Tibial nerve (tissue), 4 donors: ENCODE results near the gene PPP1R15B.

Experiments used
- EP300 ChIP-seq, 2 donors: sonication (generic); formaldehyde crosslinking; IDR thresholded peaks; one replicate each; pipeline ENCODE4 v1.6.1; 2017; ENCODE audit warnings: antibody characterized with exemption in 2 of 2, mild to moderate bottlenecking in 1 of 2
- POLR2A ChIP-seq, 2 donors: fragments of 450-650 bp; IDR thresholded peaks; one replicate each; pipeline ENCODE4 v1.6.1; 2017; ENCODE audit warnings: antibody characterized with exemption in 2 of 2, mild to moderate bottlenecking in 2 of 2, moderate library complexity in 2 of 2
- TF ChIP-seq, protein P1 (sequence below), 5 experiments: fragments of 200-600 bp in 3 of 5; fragments of 450-650 bp in 2 of 5; sonication (generic) in 3 of 5; IDR thresholded peaks; one replicate each; pipeline ENCODE4 v1.5.1; 2016 to 2019; ENCODE audit warnings: antibody characterized with exemption in 5 of 5, mild to moderate bottlenecking in 3 of 5, moderate library complexity in 2 of 5

DNA sequence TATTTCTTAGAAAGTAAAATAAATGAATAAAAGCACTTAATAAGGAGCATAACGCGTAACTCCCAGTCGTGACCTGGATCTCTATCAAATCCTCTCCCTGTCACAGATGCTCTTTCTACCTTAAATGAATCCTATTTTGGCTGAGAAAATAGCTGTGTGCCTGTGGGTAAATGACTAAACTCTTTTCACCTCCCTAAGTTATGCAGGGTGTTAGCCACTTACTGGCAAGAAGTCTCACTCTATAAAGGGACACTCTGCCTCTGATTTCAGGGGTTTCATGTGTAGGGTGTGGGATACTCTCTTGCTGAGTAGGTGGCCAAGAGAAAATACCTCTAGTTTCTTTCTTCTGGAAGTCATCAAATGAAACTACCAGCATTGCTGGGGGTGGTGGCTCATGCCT lies 24.3 kb upstream of the PPP1R15B start:
- TF ChIP-seq, protein P1, sequence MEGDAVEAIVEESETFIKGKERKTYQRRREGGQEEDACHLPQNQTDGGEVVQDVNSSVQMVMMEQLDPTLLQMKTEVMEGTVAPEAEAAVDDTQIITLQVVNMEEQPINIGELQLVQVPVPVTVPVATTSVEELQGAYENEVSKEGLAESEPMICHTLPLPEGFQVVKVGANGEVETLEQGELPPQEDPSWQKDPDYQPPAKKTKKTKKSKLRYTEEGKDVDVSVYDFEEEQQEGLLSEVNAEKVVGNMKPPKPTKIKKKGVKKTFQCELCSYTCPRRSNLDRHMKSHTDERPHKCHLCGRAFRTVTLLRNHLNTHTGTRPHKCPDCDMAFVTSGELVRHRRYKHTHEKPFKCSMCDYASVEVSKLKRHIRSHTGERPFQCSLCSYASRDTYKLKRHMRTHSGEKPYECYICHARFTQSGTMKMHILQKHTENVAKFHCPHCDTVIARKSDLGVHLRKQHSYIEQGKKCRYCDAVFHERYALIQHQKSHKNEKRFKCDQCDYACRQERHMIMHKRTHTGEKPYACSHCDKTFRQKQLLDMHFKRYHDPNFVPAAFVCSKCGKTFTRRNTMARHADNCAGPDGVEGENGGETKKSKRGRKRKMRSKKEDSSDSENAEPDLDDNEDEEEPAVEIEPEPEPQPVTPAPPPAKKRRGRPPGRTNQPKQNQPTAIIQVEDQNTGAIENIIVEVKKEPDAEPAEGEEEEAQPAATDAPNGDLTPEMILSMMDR (IDR thresholded peaks at IDR 0.05): no peak
- TF ChIP-seq EP300 (IDR thresholded peaks at IDR 0.05) (no peak), POLR2A (IDR thresholded peaks at IDR 0.05) (no peak)
